MCF 10A (cell line): ENCODE results near the gene TNFRSF18. TPM values are rescaled to one million over a fixed set of nuclear protein-coding genes. Genes with fewer than 3 reads are reported as not detected.

Experiments
- BruUV-seq: library from RNA; stranded (reverse); fragments of 400-500 nt; replicated peaks from 2 replicates; lab custom pipeline; 2021; lab: Mats Ljungman, UMichigan
- CTCF ChIA-PET: fragments of 300-600 bp; sonication (Branson Sonifier 250); formaldehyde crosslinking; extraction: SDS; loops from one replicate; lab custom pipeline; 2021; ENCODE audit warnings: antibody characterized with exemption, inconsistent platforms; lab: Yijun Ruan, JAX
- POLR2A ChIA-PET: fragments of 300-600, 350-650 bp; sonication (Branson Sonifier 250); formaldehyde crosslinking; extraction: SDS; loops from one replicate; lab custom pipeline; 2020; ENCODE audit warnings: antibody characterized with exemption, inconsistent platforms; lab: Yijun Ruan, JAX
- DNase-seq: peaks from one replicate; pipeline ENCODE4 v3.0.0-alpha.2; 2018; ENCODE audit not compliant: unreplicated experiment
- H3K27ac Mint-ChIP-seq: one replicate; pipeline ENCODE4 v1.8.0; 2022; ENCODE audit warnings: mild to moderate bottlenecking, low read depth, mixed read lengths; ENCODE audit not compliant: unreplicated experiment
- H3K27me3 Mint-ChIP-seq: one replicate; pipeline ENCODE4 v1.8.0; 2022; ENCODE audit warnings: mixed read lengths; ENCODE audit not compliant: insufficient read depth, unreplicated experiment
- H3K36me3 Mint-ChIP-seq: one replicate; pipeline ENCODE4 v1.8.0; 2022; ENCODE audit warnings: mild to moderate bottlenecking, moderate library complexity, mixed read lengths; ENCODE audit not compliant: insufficient read depth, unreplicated experiment
- H3K4me1 Mint-ChIP-seq: one replicate; pipeline ENCODE4 v1.8.0; 2022; ENCODE audit warnings: mixed read lengths; ENCODE audit not compliant: insufficient read depth, unreplicated experiment
- H3K4me3 Mint-ChIP-seq: one replicate; pipeline ENCODE4 v1.8.0; 2022; ENCODE audit warnings: mild to moderate bottlenecking, moderate library complexity, mixed read lengths; ENCODE audit not compliant: unreplicated experiment
- H3K9me3 Mint-ChIP-seq: one replicate; pipeline ENCODE4 v1.8.0; 2022; ENCODE audit warnings: mixed read lengths; ENCODE audit not compliant: unreplicated experiment
- intact Hi-C: fragments of 100-400 bp; cut with micrococcal nuclease; formaldehyde crosslinking; loops from 2 replicates; pipeline ENCODE4 v1.14.1; 2022
- total RNA-seq: library from RNA; stranded (reverse); gene quantifications from 2 replicates; pipeline ENCODE4 v1.2.3, GENCODE V29; 2022
- TF ChIP-seq, protein P1 (sequence below): fragments of 200-600 bp; IDR thresholded peaks from one replicate; pipeline ENCODE4 v1.8.0; 2022; ENCODE audit warnings: antibody characterized with exemption, mild to moderate bottlenecking; ENCODE audit not compliant: unreplicated experiment

The TNFRSF18 gene
- total RNA-seq, 1 experiment from 2014 or later, result not detected

DNA sequence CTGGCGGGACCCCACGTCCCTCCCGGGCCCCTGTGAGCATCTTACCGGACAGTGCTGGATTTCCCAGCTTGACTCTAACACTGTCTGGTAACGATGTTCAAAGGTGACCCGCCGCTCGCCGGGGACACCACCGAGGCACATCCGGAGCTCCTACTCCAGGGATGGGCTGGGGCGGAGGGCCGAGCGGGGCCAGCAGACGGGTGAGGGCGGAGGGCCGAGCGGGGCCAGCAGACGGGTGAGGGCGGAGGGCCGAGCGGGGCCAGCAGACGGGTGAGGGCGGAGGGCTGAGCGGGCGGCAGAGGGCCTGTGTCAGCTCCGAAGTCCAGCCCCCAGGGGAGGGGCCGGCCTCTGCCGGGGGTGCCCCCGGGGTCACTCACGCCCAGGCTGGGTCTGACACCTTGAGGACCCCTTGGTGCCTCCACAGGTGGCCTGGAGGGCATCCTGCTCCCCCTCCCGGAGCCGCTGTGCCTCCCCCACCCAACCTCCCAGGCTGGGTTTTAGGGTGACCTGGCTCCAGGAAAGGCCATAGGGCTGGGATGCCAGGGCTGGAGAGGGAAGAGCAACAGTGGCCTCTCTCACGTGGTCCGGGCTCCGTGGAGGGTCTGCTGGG lies 38.4 kb downstream of the TNFRSF18 start:
- Mint-ChIP-seq H3K4me1 (no peaks in the 10 kb centered on the region), H3K27ac (no peak overlapping the region), H3K4me3 (no peak overlapping the region), H3K27me3 (no peaks in the 10 kb centered on the region), H3K36me3 (no peaks in the 10 kb centered on the region), H3K9me3 (no peaks in the 10 kb centered on the region)
- BruUV-seq, result no TSS peak
- intact Hi-C loops, result no loop called here
- DNase-seq, result no peak
- ChIA-PET POLR2A (no interaction called here), CTCF (no interaction called here)
- TF ChIP-seq, protein P1, sequence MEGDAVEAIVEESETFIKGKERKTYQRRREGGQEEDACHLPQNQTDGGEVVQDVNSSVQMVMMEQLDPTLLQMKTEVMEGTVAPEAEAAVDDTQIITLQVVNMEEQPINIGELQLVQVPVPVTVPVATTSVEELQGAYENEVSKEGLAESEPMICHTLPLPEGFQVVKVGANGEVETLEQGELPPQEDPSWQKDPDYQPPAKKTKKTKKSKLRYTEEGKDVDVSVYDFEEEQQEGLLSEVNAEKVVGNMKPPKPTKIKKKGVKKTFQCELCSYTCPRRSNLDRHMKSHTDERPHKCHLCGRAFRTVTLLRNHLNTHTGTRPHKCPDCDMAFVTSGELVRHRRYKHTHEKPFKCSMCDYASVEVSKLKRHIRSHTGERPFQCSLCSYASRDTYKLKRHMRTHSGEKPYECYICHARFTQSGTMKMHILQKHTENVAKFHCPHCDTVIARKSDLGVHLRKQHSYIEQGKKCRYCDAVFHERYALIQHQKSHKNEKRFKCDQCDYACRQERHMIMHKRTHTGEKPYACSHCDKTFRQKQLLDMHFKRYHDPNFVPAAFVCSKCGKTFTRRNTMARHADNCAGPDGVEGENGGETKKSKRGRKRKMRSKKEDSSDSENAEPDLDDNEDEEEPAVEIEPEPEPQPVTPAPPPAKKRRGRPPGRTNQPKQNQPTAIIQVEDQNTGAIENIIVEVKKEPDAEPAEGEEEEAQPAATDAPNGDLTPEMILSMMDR, result no peak

DNA sequence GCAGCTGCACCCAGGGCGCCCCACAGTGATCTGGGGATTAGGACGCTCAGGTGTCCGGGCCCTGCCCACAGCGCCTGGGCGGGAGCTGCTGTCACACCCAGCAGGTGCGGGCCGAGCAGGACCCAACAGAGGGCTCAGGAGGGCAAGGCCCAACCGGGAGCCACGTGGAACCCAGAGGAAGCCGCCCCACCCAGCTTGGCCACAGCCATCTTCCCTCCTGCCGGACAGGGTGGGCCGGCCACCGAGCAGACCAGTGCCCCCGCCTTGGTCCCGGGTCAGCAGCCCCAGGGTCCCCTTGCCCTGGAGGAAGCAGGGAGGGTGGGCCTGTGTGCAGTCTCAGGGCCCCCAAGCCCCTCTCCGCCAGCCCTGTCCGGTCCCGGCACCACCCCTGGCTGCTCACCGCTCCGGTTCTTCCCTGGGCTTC lies 39.0 kb downstream of the TNFRSF18 start:
- Mint-ChIP-seq H3K27me3 (no peaks in the 10 kb centered on the region), H3K4me1 (no peaks in the 10 kb centered on the region), H3K4me3 (no peak overlapping the region), H3K36me3 (no peaks in the 10 kb centered on the region), H3K9me3 (no peaks in the 10 kb centered on the region), H3K27ac (no peak overlapping the region)
- no TSS peak for BruUV-seq
- POLR2A ChIA-PET, result no interaction called here
- CTCF ChIA-PET, result no interaction called here
- no peak for DNase-seq
- intact Hi-C loops, result no loop called here
- TF ChIP-seq, protein P1, result no peak

DNA sequence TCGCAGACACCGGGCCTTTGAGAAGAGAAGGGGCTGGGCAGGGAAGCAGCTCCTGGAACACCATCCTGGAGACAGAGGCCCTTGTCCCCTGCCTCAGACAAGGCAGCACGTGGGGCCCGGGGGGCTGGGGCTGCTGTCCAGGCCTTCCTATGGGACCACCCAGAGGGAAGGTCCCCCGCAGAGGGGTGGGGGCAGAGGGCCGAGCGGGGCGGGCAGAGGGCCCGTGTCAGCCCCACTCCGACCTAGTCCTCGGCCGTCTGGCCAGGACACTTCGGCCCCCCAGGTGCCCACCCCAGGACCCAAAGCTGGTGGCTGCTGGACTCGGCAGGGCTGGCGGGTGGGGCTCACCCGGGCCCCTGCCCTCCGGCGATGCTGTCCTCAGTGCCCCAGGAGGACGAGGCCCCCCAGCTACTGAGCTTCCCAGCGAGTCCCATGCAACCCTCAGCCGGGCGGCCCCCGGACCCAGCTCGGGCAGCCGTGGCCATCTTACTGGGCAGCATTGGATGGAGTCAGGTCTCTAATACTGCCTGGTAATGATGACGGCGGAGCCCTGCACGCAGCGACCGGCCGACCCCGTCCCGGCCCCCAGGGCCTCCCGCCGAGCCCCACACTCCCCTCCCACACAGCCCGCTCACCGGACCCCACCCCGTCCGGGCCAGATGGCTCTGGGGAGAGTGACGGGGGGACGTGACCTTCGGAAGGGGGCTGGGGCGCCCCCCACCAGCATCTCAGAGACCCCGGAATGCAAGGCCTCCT lies 39.6 kb downstream of the TNFRSF18 start:
- no peaks in the 10 kb centered on the region for H3K36me3 Mint-ChIP-seq
- no peaks in the 10 kb centered on the region for H3K4me1 Mint-ChIP-seq
- no peak for DNase-seq
- no peak overlapping the region for H3K27ac Mint-ChIP-seq
- intact Hi-C loops, result no loop called here
- H3K4me3 Mint-ChIP-seq, result no peak overlapping the region
- BruUV-seq, result no TSS peak
- CTCF ChIA-PET, result no interaction called here
- H3K27me3 Mint-ChIP-seq, result no peaks in the 10 kb centered on the region
- POLR2A ChIA-PET, result no interaction called here
- no peaks in the 10 kb centered on the region for H3K9me3 Mint-ChIP-seq
- TF ChIP-seq, protein P1, result no peak

DNA sequence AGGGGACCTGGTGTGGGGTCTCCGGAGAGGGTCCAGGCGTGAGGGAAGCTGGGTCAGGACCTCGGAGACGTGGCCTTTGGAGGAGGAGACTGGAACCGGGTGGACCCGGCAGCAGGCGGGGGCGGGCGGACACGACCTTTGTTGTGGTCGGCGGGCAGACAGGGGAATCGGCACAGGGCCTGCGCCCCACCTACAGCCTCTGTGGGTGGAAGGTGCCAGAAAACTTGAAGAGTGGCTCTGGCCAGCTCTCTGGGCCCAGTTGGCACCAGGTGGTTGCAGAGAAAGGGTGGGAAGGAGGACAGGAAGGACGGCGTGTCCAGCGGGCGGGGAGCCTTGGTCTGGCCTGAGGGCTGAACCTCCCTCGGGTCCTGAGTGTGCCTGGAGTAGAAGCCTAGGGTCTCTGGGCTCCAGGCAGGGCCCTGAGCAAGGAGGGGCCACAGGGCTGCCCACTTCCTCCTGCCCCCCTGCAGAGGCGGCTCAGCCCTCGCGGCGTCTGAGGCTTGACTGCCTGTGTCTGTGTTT lies 40.4 kb downstream of the TNFRSF18 start:
- Mint-ChIP-seq H3K4me1 (no peaks in the 10 kb centered on the region), H3K36me3 (no peaks in the 10 kb centered on the region), H3K27me3 (no peaks in the 10 kb centered on the region), H3K4me3 (no peak overlapping the region), H3K27ac (no peak overlapping the region), H3K9me3 (no peaks in the 10 kb centered on the region)
- TF ChIP-seq, protein P1, result no peak
- intact Hi-C loops, result no loop called here
- CTCF ChIA-PET, result interaction anchor here (1.0 kb wide), 1 partner anchor 22 kb away, joined by 3 read pairs; no protein-coding TSS in a partner anchor
- POLR2A ChIA-PET, result no interaction called here
- no peak for DNase-seq
- no TSS peak for BruUV-seq
